Trophoblast cell (in vitro differentiated cells and primary cell): ENCODE results near the gene TGFB3.
"Not testable (repeated sequence)": the region's sequence is repeated elsewhere in the genome, so short reads cannot be mapped to it uniquely, and the experiment has no call there.

Source experiments
- DNase-seq, 2 donors: peaks; one replicate each; pipeline ENCODE4 v3.0.0-alpha.2; 2016
- H2AFZ ChIP-seq: 2 replicates; pipeline ENCODE4 v1.6.1; 2013; ENCODE audit warnings: low read length, moderate library complexity, mild to moderate bottlenecking; ENCODE audit not compliant: insufficient read depth, poor library complexity
- H2AK5ac ChIP-seq: 2 replicates; pipeline ENCODE4 v1.6.1; 2013; ENCODE audit warnings: mild to moderate bottlenecking, low read length
- H2BK120ac ChIP-seq: 2 replicates; pipeline ENCODE4 v1.6.1; 2013; ENCODE audit warnings: low read length, mild to moderate bottlenecking, moderate library complexity; ENCODE audit not compliant: insufficient read depth, poor library complexity
- H2BK12ac ChIP-seq: 2 replicates; pipeline ENCODE4 v1.6.1; 2013; ENCODE audit warnings: mild to moderate bottlenecking, low read length, moderate library complexity
- H2BK5ac ChIP-seq: 2 replicates; pipeline ENCODE4 v1.6.1; 2013; ENCODE audit warnings: low read length, low read depth, moderate library complexity, mild to moderate bottlenecking; ENCODE audit not compliant: poor library complexity
- H3K14ac ChIP-seq: 2 replicates; pipeline ENCODE4 v1.6.1; 2013; ENCODE audit warnings: mild to moderate bottlenecking, low read length
- H3K18ac ChIP-seq: 2 replicates; pipeline ENCODE4 v1.6.1; 2013; ENCODE audit warnings: mild to moderate bottlenecking, low read length
- H3K23ac ChIP-seq: 2 replicates; pipeline ENCODE4 v1.6.1; 2013; ENCODE audit warnings: low read length
- H3K27ac ChIP-seq: 2 replicates; pipeline ENCODE4 v1.5.1; 2013; ENCODE audit warnings: low read depth, mild to moderate bottlenecking, inconsistent platforms, low read length, moderate library complexity
- H3K27me3 ChIP-seq: 2 replicates; pipeline ENCODE4 v1.6.1; 2013; ENCODE audit warnings: inconsistent platforms, mild to moderate bottlenecking, low read length, moderate library complexity; ENCODE audit not compliant: insufficient read depth
- H3K36me3 ChIP-seq, 2 experiments: 1 replicate in 1 of 2; 2 replicates in 1 of 2; pipeline ENCODE4 v1.6.1; 2013; ENCODE audit warnings: low read length in 2 of 2, mild to moderate bottlenecking in 2 of 2, moderate library complexity in 1 of 2; ENCODE audit not compliant: insufficient read depth in 2 of 2, control insufficient read depth in 1 of 2
- H3K4ac ChIP-seq: 2 replicates; pipeline ENCODE4 v1.6.1; 2013; ENCODE audit warnings: low read depth, mild to moderate bottlenecking, low read length, moderate library complexity
- H3K4me1 ChIP-seq, 2 experiments: 1 replicate in 1 of 2; 2 replicates in 1 of 2; pipeline ENCODE4 v1.6.1; 2013; ENCODE audit warnings: low read length in 2 of 2, mild to moderate bottlenecking in 2 of 2, moderate library complexity in 1 of 2; ENCODE audit not compliant: insufficient read depth in 2 of 2, control insufficient read depth in 1 of 2
- H3K4me2 ChIP-seq: 2 replicates; pipeline ENCODE4 v1.6.1; 2013; ENCODE audit warnings: inconsistent platforms, mild to moderate bottlenecking, low read length, moderate library complexity
- H3K4me3 ChIP-seq: 2 replicates; pipeline ENCODE4 v1.5.1; 2013; ENCODE audit warnings: mild to moderate bottlenecking, low read depth, low read length, inconsistent platforms
- H3K79me1 ChIP-seq: one replicate; pipeline ENCODE4 v1.6.1; 2013; ENCODE audit warnings: low read length
- H3K79me2 ChIP-seq: 2 replicates; pipeline ENCODE4 v1.6.1; 2013; ENCODE audit warnings: low read length, mild to moderate bottlenecking; ENCODE audit not compliant: control insufficient read depth, insufficient read depth, poor library complexity
- H3K9ac ChIP-seq: 2 replicates; pipeline ENCODE4 v1.6.1; 2013; ENCODE audit warnings: mild to moderate bottlenecking, low read length
- H3K9me3 ChIP-seq: 2 replicates; pipeline ENCODE4 v1.6.1; 2013; ENCODE audit warnings: low read depth, mild to moderate bottlenecking, control low read depth, inconsistent platforms, low read length; ENCODE audit not compliant: insufficient read depth
- H4K12ac ChIP-seq: 2 replicates; pipeline ENCODE4 v1.6.1; 2013; ENCODE audit warnings: low read depth, mild to moderate bottlenecking, low read length, moderate library complexity
- H4K8ac ChIP-seq: 2 replicates; pipeline ENCODE4 v1.6.1; 2013; ENCODE audit warnings: low read depth, mild to moderate bottlenecking, low read length, moderate library complexity
- H4K91ac ChIP-seq: one replicate; pipeline ENCODE4 v1.6.1; 2013; ENCODE audit warnings: low read depth, mild to moderate bottlenecking, low read length, moderate library complexity
- WGBS: extraction: QIAGEN DNeasy Blood & Tissue Kit; methylation state at CpG from one replicate; pipeline ENCODE4 v1.1.7; 2013; ENCODE audit warnings: missing lambda C conversion rate; ENCODE audit not compliant: insufficient read length, insufficient coverage; ENCODE audit errors: extremely low coverage; 5-methylcytosine and 5-hydroxymethylcytosine counted together

The TGFB3 gene

DNA sequence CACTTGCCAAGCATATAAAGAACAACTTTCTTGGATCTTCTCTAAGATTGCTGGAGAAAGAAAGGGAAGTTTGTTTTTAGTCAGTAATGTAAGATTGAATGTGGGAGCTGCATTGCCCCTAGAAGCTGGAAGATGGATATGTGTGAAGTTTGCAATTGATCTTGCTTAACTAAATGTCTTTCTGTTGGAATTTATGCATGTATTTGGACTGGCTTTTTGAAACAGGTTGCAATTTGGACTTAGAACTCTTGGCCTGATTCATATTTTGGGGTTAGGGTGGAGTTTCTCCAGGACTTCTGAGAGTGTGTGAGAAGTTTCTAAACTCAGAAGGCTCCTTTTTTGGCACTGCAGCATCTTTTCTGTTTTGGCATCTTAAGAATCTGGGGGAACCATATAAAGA, 30.1 kb upstream of the TGFB3 start:
- no peaks in the 10 kb centered on the region for H3K27me3 ChIP-seq
- H2AFZ ChIP-seq, result no peak overlapping the region
- no peaks in the 10 kb centered on the region for H3K79me2 ChIP-seq
- no peak overlapping the region for H4K12ac ChIP-seq
- H3K18ac ChIP-seq, result no peak overlapping the region
- peaks cover 4 to 8% of the 10 kb centered on the region in 2 experiments for H3K36me3 ChIP-seq
- no peak overlapping the region for H2BK120ac ChIP-seq
- H4K91ac ChIP-seq, result no peak overlapping the region
- H3K23ac ChIP-seq, result no peak overlapping the region
- H3K4ac ChIP-seq, result no peak overlapping the region
- no peak overlapping the region for H2BK5ac ChIP-seq
- H3K4me2 ChIP-seq, result no peak overlapping the region
- DNase-seq, result no peak
- no peaks in the 10 kb centered on the region for H3K9me3 ChIP-seq
- no peak overlapping the region for H3K27ac ChIP-seq
- H3K14ac ChIP-seq, result no peak overlapping the region
- H2BK12ac ChIP-seq, result no peak overlapping the region
- H4K8ac ChIP-seq, result no peak overlapping the region
- no peaks in the 10 kb centered on the region for H3K79me1 ChIP-seq
- no peak overlapping the region for H3K9ac ChIP-seq
- H3K4me3 ChIP-seq, result no peak overlapping the region
- peaks cover 3% of the 10 kb centered on the region in 2 experiments for H3K4me1 ChIP-seq
- H2AK5ac ChIP-seq, result no peak overlapping the region

DNA sequence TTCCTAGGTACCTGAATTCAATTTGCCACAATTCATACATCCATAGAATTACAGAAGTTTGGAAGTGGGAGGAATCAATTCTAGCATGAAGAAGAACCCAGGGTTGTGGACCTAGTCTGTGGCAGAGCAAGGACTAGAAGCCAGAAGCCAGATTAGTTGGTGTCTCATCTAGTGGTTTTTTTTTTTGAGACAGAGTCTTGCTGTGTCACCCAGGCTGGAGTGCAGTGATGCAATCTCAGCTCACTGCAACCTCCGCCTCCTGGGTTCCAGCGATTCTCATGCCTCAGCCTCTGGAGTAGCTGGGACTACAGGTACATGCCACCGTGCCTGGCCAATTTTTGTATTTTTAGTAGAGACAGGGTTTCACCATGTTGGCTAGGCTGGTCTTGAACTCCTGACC, 27.8 kb upstream of the TGFB3 start:
- not testable (repeated sequence) for H3K18ac ChIP-seq, H3K36me3 ChIP-seq, H2BK120ac ChIP-seq, H3K27ac ChIP-seq, H2BK5ac ChIP-seq, H3K9me3 ChIP-seq, H3K79me1 ChIP-seq, H2AK5ac ChIP-seq, H2AFZ ChIP-seq, H3K4me3 ChIP-seq, H3K23ac ChIP-seq, H3K79me2 ChIP-seq, DNase-seq, H4K91ac ChIP-seq, H3K27me3 ChIP-seq, H3K9ac ChIP-seq, H2BK12ac ChIP-seq, H3K4me1 ChIP-seq, H3K4me2 ChIP-seq, H4K12ac ChIP-seq, H3K14ac ChIP-seq, H3K4ac ChIP-seq, H4K8ac ChIP-seq
- no CpG with 5 or more reads among the region's 3 CpGs for WGBS

DNA sequence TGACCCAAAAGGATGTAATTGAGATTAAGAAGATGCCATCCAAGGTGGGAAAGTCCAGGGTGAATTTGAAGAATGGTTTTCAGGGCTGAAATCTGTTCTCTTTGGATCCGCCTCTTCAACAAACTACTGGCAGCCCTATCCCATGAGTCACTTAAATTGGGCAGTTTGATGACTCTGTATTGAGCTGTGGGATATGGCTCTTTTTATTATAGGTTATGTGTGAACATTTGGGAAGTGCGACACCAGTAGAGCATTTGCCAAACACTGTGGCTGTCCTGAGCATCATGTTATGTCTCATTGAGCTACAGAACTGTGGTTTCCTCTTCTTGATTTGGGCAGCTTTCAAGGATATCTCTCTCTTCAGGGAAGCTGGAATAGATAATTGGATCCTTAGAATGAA, 26.1 kb upstream of the TGFB3 start:
- WGBS, result no CpG with 5 or more reads among the region's 2 CpGs
- no peak overlapping the region for H2AFZ ChIP-seq
- no peaks in the 10 kb centered on the region for H3K79me1 ChIP-seq
- H2AK5ac ChIP-seq, result no peak overlapping the region
- no peaks in the 10 kb centered on the region for H3K9me3 ChIP-seq
- no peak overlapping the region for H4K12ac ChIP-seq
- no peak for DNase-seq
- H2BK120ac ChIP-seq, result no peak overlapping the region
- no peak overlapping the region for H2BK12ac ChIP-seq
- H4K91ac ChIP-seq, result no peak overlapping the region
- H2BK5ac ChIP-seq, result no peak overlapping the region
- H3K79me2 ChIP-seq, result no peaks in the 10 kb centered on the region
- H3K14ac ChIP-seq, result no peak overlapping the region
- no peak overlapping the region for H3K4ac ChIP-seq
- no peak overlapping the region for H3K4me3 ChIP-seq
- peaks cover 3% of the 10 kb centered on the region in 2 experiments for H3K4me1 ChIP-seq
- H3K4me2 ChIP-seq, result no peak overlapping the region
- H3K27me3 ChIP-seq, result no peaks in the 10 kb centered on the region
- H3K27ac ChIP-seq, result no peak overlapping the region
- H3K23ac ChIP-seq, result no peak overlapping the region
- H3K36me3 ChIP-seq, result peaks cover 5 to 10% of the 10 kb centered on the region in 2 experiments
- H3K9ac ChIP-seq, result no peak overlapping the region
- no peak overlapping the region for H3K18ac ChIP-seq
- H4K8ac ChIP-seq, result no peak overlapping the region

DNA sequence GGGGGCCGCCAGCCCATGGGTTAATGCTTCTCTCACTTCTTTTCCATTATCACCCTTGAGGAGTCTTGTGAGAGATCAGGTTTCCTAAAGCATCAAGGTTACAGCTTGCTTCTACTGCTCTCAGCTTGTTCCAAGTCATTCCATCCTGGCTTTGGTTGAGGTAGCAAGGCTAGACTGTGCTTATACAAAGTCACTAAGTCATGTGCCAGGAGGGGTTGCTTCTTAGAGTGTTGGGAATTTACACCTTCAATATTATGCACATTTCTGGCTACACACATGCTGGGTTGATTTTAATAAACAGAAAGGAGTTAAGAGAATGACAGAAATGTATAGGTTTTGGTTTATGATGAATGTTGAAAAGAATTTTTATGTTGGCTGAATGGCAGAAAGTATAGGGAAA, 25.6 kb upstream of the TGFB3 start:
- peaks cover 2% of the 10 kb centered on the region in 2 experiments for H3K4me1 ChIP-seq
- H4K12ac ChIP-seq, result no peak overlapping the region
- H3K27ac ChIP-seq, result no peak overlapping the region

More for the DNA sequence above, 25.6 kb upstream of the TGFB3 start:
- Histone ChIP-seq H3K14ac (no peak overlapping the region), H2BK12ac (no peak overlapping the region), H3K4ac (no peak overlapping the region), H3K4me2 (no peak overlapping the region), H2AK5ac (no peak overlapping the region), H4K8ac (no peak overlapping the region), H3K79me1 (no peaks in the 10 kb centered on the region), H4K91ac (no peak overlapping the region), H3K36me3 (peaks cover 5 to 10% of the 10 kb centered on the region in 2 experiments), H3K18ac (no peak overlapping the region), H2BK5ac (no peak overlapping the region), H2BK120ac (no peak overlapping the region), H3K79me2 (no peaks in the 10 kb centered on the region), H3K9me3 (no peaks in the 10 kb centered on the region), H3K27me3 (no peaks in the 10 kb centered on the region), H3K9ac (no peak overlapping the region), H3K23ac (no peak overlapping the region), H2AFZ (no peak overlapping the region), H3K4me3 (no peak overlapping the region)
- WGBS, result no CpG with 5 or more reads among the region's 1 CpG
- no peak for DNase-seq
